Prostate gland (tissue), 2 donors: ENCODE data around the gene ZNF160.
"Not testable (repeated sequence)": the region's sequence is repeated elsewhere in the genome, so short reads cannot be mapped to it uniquely, and the experiment has no call there.

Experiments used
- CTCF ChIP-seq, 4 experiments: fragments of 200-600 bp in 2 of 4; fragments of 450-650 bp in 2 of 4; sonication (generic) in 2 of 4; IDR thresholded peaks; 1 replicate in 3 of 4; 2 replicates in 1 of 4; pipeline ENCODE4 v1.5.1; 2016 to 2019; ENCODE audit warnings: antibody characterized with exemption in 4 of 4, mild to moderate bottlenecking in 2 of 4, moderate library complexity in 2 of 4
- POLR2A ChIP-seq: fragments of 450-650 bp; IDR thresholded peaks from one replicate; pipeline ENCODE4 v1.6.1; 2016; ENCODE audit warnings: antibody characterized with exemption, mild to moderate bottlenecking
- POLR2AphosphoS5 ChIP-seq: sonication (generic); formaldehyde crosslinking; IDR thresholded peaks from one replicate; pipeline ENCODE4 v1.6.1; 2017; ENCODE audit warnings: antibody characterized with exemption

DNA sequence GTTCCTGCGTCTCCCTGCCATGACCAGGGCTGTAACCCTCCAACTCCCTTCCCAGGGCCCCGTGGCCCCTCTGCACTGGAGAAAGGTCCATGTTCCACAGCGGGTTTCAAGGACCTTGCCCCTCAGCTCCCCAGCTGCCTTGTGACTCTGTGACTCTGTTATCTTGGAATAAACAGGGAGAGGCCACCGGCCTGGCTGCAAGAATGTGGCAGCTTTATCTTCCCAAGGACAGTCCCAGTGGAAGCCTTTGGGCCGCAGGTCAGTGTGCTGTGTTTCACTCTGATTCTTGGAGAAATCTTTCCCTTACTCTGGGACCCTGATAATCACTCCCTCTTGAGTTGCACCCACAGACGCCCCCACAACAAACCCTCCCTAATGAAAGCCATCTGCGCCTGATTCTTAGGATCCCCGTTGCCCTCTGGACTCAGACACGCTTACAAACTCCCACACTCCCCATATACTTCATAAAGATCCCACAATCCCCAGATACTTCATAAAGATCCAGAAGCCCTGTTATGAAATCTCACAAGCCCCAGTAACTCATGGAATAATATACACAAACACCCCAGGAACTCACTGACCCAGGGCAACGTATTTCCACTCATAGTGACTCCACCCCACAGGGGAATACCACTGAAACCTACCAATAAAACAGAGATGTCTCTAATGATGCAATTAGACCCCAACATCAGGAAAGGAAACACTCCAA, 6.1 kb downstream of the ZNF160 start:
- not testable (repeated sequence) for TF ChIP-seq CTCF (IDR thresholded peaks at IDR 0.05); POLR2AphosphoS5; POLR2A
